Measurements from ENCODE around the gene ASIC4. TPM values are rescaled to one million over a fixed set of nuclear protein-coding genes. Genes with fewer than 3 reads are reported as not detected.

Gene ASIC4
- polyA plus RNA-seq, 3 donors, result 0.12 to 0.29 (median 0.26) TPM

GRCh38 chr2:219525533-219526232 lies 11.4 kb downstream of the ASIC4 start:
- no peak for DNase-seq (ENCODE audit: extremely low read depth in 1 of 11, low read depth in 9 of 11, low spot score in 4 of 11)

- no peak for DNase-seq (ENCODE audit: extremely low read depth in 1 of 11, low read depth in 9 of 11, low spot score in 4 of 11)
Observed at GRCh38 chr2:219526320-219527075, 12.2 kb downstream of the ASIC4 start.

- no peak for DNase-seq (ENCODE audit: extremely low read depth in 1 of 11, low read depth in 9 of 11, low spot score in 4 of 11)
Observed at GRCh38 chr2:219527076-219527394, 12.8 kb downstream of the ASIC4 start.

GRCh38 chr2:219527472-219527871 lies 13.2 kb downstream of the ASIC4 start:
- no peak for DNase-seq (ENCODE audit: extremely low read depth in 1 of 11, low read depth in 9 of 11, low spot score in 4 of 11)

- DNase-seq (ENCODE audit: extremely low read depth in 1 of 11, low read depth in 9 of 11, low spot score in 4 of 11), result peak in 9 of 11 donors; percentile 63 to 83 (median 80)
Observed at GRCh38 chr2:219530048-219530963, 16.0 kb downstream of the ASIC4 start.

- DNase-seq (ENCODE audit: extremely low read depth in 1 of 11, low read depth in 9 of 11, low spot score in 4 of 11), result no peak
Observed at GRCh38 chr2:219531639-219532377, 17.5 kb downstream of the ASIC4 start.

- DNase-seq (ENCODE audit: extremely low read depth in 1 of 11, low read depth in 9 of 11, low spot score in 4 of 11), result no peak
Observed at GRCh38 chr2:219532378-219532649, 18.0 kb downstream of the ASIC4 start.

- DNase-seq (ENCODE audit: extremely low read depth in 1 of 11, low read depth in 9 of 11, low spot score in 4 of 11), result no peak
Observed at GRCh38 chr2:219533930-219534661, 19.8 kb downstream of the ASIC4 start.

- DNase-seq (ENCODE audit: extremely low read depth in 1 of 11, low read depth in 9 of 11, low spot score in 4 of 11), result no peak
Observed at GRCh38 chr2:219536425-219536824, 22.1 kb downstream of the ASIC4 start.

GRCh38 chr2:219536967-219537366 lies 22.7 kb downstream of the ASIC4 start:
- DNase-seq (ENCODE audit: extremely low read depth in 1 of 11, low read depth in 9 of 11, low spot score in 4 of 11), result no peak

GRCh38 chr2:219537657-219538488 lies 23.6 kb downstream of the ASIC4 start:
- DNase-seq (ENCODE audit: extremely low read depth in 1 of 11, low read depth in 9 of 11, low spot score in 4 of 11), result no peak

GRCh38 chr2:219538504-219538951 lies 24.2 kb downstream of the ASIC4 start:
- DNase-seq (ENCODE audit: extremely low read depth in 1 of 11, low read depth in 9 of 11, low spot score in 4 of 11), result no peak

- DNase-seq (ENCODE audit: extremely low read depth in 1 of 11, low read depth in 9 of 11, low spot score in 4 of 11), result no peak
Observed at GRCh38 chr2:219538956-219539788, 24.9 kb downstream of the ASIC4 start.

- DNase-seq (ENCODE audit: extremely low read depth in 1 of 11, low read depth in 9 of 11, low spot score in 4 of 11), result no peak
Observed at GRCh38 chr2:219539926-219540678, 25.8 kb downstream of the ASIC4 start.

- DNase-seq (ENCODE audit: extremely low read depth in 1 of 11, low read depth in 9 of 11, low spot score in 4 of 11), result no peak
Observed at GRCh38 chr2:219540784-219541504, 26.7 kb downstream of the ASIC4 start.

Measured in renal cortex interstitium (tissue), 11 donors.